Ovary (tissue), 9 donors: ENCODE data around the gene RPRD2. TPM values are rescaled to one million over a fixed set of nuclear protein-coding genes. Genes with fewer than 3 reads are reported as not detected.

Experiments
- DNase-seq, 5 donors: peaks; one replicate each; pipeline ENCODE4 v3.0.0-alpha.2; 2019 to 2020
- H3K27ac ChIP-seq, 2 donors: fragments of 200-600 bp; one replicate each; pipeline versions ENCODE4 v1.5.1 to v1.8.0; 2019 to 2022
- H3K27me3 ChIP-seq: fragments of 200-600 bp; one replicate; pipeline ENCODE4 v1.8.0; 2022
- H3K36me3 ChIP-seq: fragments of 200-600 bp; sonication (generic); one replicate; pipeline ENCODE4 v1.5.1; 2019
- H3K4me1 ChIP-seq: one replicate; pipeline ENCODE4 v1.8.1; 2013; ENCODE audit warnings: mild to moderate bottlenecking, moderate library complexity; ENCODE audit not compliant: insufficient read depth
- H3K4me3 ChIP-seq: fragments of 200-600 bp; sonication (generic); one replicate; pipeline ENCODE4 v1.5.1; 2017
- H3K9me3 ChIP-seq, 2 donors: fragments of 200-600 bp in 1 of 2; sonication (generic) in 1 of 2; one replicate each; pipeline versions ENCODE4 v1.5.1 to v1.8.1; 2013 to 2019; ENCODE audit warnings: mild to moderate bottlenecking in 1 of 2, moderate library complexity in 1 of 2
- CTCF ChIP-seq, 3 donors: fragments of 450-650 bp in 2 of 3; fragments of 200-600 bp in 1 of 3; IDR thresholded peaks; one replicate each; pipeline versions ENCODE4 v1.5.1 to v1.8.0; 2016 to 2022; ENCODE audit warnings: antibody characterized with exemption in 3 of 3, mild to moderate bottlenecking in 1 of 3
- EP300 ChIP-seq: sonication (generic); formaldehyde crosslinking; IDR thresholded peaks from one replicate; pipeline ENCODE4 v1.6.1; 2017; ENCODE audit warnings: antibody characterized with exemption
- POLR2A ChIP-seq: fragments of 450-650 bp; IDR thresholded peaks from one replicate; pipeline ENCODE4 v1.6.1; 2017; ENCODE audit warnings: antibody characterized with exemption, mild to moderate bottlenecking, moderate library complexity
- WGBS, 3 donors: extraction: QIAGEN DNeasy Blood & Tissue Kit in 1 of 3; methylation state at CpG; one replicate each; pipeline versions ENCODE4 v1.1.5 to v1.1.7; 2013 to 2017; 5-methylcytosine and 5-hydroxymethylcytosine counted together
- intact Hi-C, 4 donors: fragments of 100-400 bp; cut with DNase I; formaldehyde crosslinking; loops; one replicate each; pipeline versions ENCODE4 v1.11.0 to v1.15.1; 2022 to 2023
- polyA plus RNA-seq, 2 donors: library from polyadenylated mRNA; stranded (reverse); fragments of 200-250 nt in 1 of 2; fragments of 350-450 nt in 1 of 2; fragmentation: Illumina TruSeq in 1 of 2; extraction: RNeasy Lipid Tissue Mini Kit (QIAGEN cat#74804) in 1 of 2; gene quantifications; one replicate each; pipeline ENCODE4 v1.2.3, GENCODE V29; 2013 to 2014
- total RNA-seq, 7 donors: library from RNA; depleted of rRNA in 2 of 7; stranded (reverse); fragments of >200 nt in 2 of 7; fragmentation: NEBNext Ultra II Directional in 3 of 7; extraction: Animal tissue kit (Norgen Biotek cat#: 25700) in 3 of 7; gene quantifications; one replicate each; pipeline versions ENCODE4 v1.1.0 to v1.2.4, GENCODE V29; 2016 to 2023
- donor health status: DM: no; HTN: no; CAD: no; lungs with moderate emphysema.
- donor health status: DM: no; HTN: no; CAD: no.
- donor health status: Bipolar disorder and iron deficiency.
- donor health status: DM: yes; HTN: yes; CAD: no.
- donor health status: DM: no; HTN: no; CAD: no.
- donor health status: DM: yes; HTN: yes; CAD: no.

Gene RPRD2
- total and polyA plus RNA-seq, 9 donors = 18.2 to 55.6 (median 43.9) TPM

DNA sequence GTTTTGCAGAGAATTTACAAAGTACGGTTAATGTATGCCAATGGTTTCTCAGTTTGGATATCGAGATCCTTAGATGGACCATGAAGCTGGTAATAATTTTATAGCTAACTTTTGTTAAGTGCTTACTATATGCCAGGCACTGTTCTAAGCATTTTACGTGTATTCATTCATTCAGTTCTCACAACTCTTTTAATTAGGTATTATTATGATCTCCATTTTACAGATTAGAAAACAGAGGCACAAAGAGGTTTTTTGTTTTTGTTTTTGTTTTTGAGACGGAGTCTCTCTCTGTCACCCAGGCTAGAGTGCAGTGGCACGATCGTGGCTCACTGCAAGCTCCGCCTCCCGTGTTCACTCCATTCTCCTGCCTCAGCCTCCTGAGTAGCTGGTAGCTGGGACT lies 7.2 kb downstream of the RPRD2 start:
- H3K27me3 ChIP-seq = no peaks in the 10 kb centered on the region
- peaks cover 8% of the 10 kb centered on the region for H3K4me1 ChIP-seq
- H3K4me3 ChIP-seq = no peak overlapping the region
- H3K36me3 ChIP-seq = no peaks in the 10 kb centered on the region
- intact Hi-C loops = no loop called here
- no peaks in the 10 kb centered on the region for H3K9me3 ChIP-seq
- no peak overlapping the region for H3K27ac ChIP-seq
- 87 to 89% (median 88%) methylated on average over 8 of the region's 8 CpGs for WGBS, 3 donors
- TF ChIP-seq EP300 (no peak), POLR2A (no peak), CTCF (IDR thresholded peaks at IDR 0.05) (no peak)
- DNase-seq = no peak

DNA sequence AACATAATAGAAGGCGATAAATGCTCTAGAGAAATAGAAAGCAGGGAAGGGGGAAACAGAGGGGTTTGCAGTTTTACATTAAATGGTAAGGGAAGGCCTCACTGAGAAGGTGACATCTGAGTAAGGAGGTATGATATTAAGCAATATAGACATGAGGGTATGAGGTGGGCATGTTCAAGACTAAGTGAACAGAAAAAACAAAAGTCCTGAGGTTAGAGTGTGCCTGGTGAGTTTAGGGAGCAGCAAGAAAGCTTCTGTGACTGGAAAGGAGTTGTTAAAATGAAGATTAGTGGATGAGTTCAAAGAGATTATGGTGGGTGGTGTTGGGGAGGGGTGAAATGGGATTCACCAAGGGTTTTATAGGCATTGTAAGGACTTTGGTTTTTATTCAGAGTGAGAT lies 8.6 kb downstream of the RPRD2 start:
- no peaks in the 10 kb centered on the region for H3K36me3 ChIP-seq
- TF ChIP-seq CTCF (IDR thresholded peaks at IDR 0.05) = no peak
- no peak for TF ChIP-seq EP300
- no peak for TF ChIP-seq POLR2A
- peaks cover 8% of the 10 kb centered on the region for H3K4me1 ChIP-seq
- 88 to 100% (median 93%) methylated on average over 1 of the region's 1 CpG for whole genome bisulfite sequencing, 3 donors
- no peak overlapping the region for H3K27ac ChIP-seq
- DNase-seq = no peak
- no peak overlapping the region for H3K4me3 ChIP-seq
- intact Hi-C loops = no loop called here
- H3K27me3 ChIP-seq = no peaks in the 10 kb centered on the region
- no peaks in the 10 kb centered on the region for H3K9me3 ChIP-seq

DNA sequence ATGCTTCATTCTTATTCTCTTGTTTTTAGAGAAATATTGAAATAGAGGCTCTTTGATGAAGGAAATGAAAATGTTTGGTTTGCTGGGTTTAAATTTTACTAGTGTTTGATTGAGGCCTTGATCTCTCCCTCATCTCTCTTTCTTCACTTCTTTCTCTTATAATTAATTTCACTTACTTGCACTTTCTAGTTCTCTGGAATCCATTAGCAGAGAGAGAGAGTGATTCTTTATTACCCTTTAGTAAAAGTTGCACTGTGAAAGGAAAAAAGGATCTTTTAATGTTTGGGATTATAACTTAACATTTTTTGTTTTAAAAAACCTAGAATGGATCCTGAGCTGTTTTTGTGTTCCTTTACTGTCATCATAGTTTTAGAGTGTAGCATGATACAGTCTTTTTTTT lies 12.2 kb downstream of the RPRD2 start:
- Histone ChIP-seq H3K27me3 (no peaks in the 10 kb centered on the region), H3K27ac (no peak overlapping the region), H3K9me3 (no peaks in the 10 kb centered on the region), H3K4me3 (no peak overlapping the region), H3K4me1 (peaks cover 8% of the 10 kb centered on the region), H3K36me3 (no peaks in the 10 kb centered on the region)
- no peak for DNase-seq
- intact Hi-C loops = no loop called here
- TF ChIP-seq EP300 (no peak), CTCF (IDR thresholded peaks at IDR 0.05) (no peak), POLR2A (no peak)

- DNase-seq = no peak
- H3K36me3 ChIP-seq = no peaks in the 10 kb centered on the region
- WGBS, 3 donors = 15 to 23% (median 15%) methylated on average over 3 of the region's 3 CpGs
- no peaks in the 10 kb centered on the region for H3K9me3 ChIP-seq
- no peak overlapping the region for H3K4me3 ChIP-seq
- no peak for TF ChIP-seq EP300
- no peak for TF ChIP-seq POLR2A
- no peak for TF ChIP-seq CTCF (IDR thresholded peaks at IDR 0.05)
- peaks cover 7% of the 10 kb centered on the region for H3K4me1 ChIP-seq
- no peaks in the 10 kb centered on the region for H3K27me3 ChIP-seq
- intact Hi-C loops = no loop called here
- no peak overlapping the region for H3K27ac ChIP-seq
These were observed 19.8 kb downstream of the RPRD2 start for GRCh38 chr1:150383631-150384324.
